A549 (cell line): ENCODE results near the gene CDY2A. TPM values are rescaled to one million over a fixed set of nuclear protein-coding genes. Genes with fewer than 3 reads are reported as not detected.
"Not testable (repeated sequence)": the region's sequence is repeated elsewhere in the genome, so short reads cannot be mapped to it uniquely, and the experiment has no call there.

Source experiments
- ATAC-seq, 2 experiments: fragments of 200-7000 bp in 1 of 2; fragments of >200 bp in 1 of 2; cut with Nextera tagmentation in 1 of 2; cut with Tn5 transposase in 1 of 2; 3 replicates each; pipeline versions ENCODE4 v1.8.0 to v1.9.1; 2018 to 2020; ENCODE audit warnings: mild to moderate bottlenecking in 1 of 2, moderate library complexity in 1 of 2
- CTCF ChIA-PET: fragments of 300-600 bp; sonication (Branson Sonifier 250); formaldehyde crosslinking; extraction: SDS; loops from one replicate; lab custom pipeline; 2021; ENCODE audit warnings: antibody characterized with exemption, inconsistent platforms; lab: Yijun Ruan, JAX
- POLR2A ChIA-PET: fragments of 350-600 bp; formaldehyde crosslinking; extraction: SDS; loops from one replicate; lab custom pipeline; 2021; ENCODE audit warnings: antibody characterized with exemption, inconsistent platforms; lab: Yijun Ruan, JAX
- DNase-seq, 2 experiments: peaks; one replicate each; pipeline versions ENCODE4 v3.0.0 to v3.0.0-alpha.2; 2011 to 2016; ENCODE audit warnings: low read depth in 1 of 2, low spot score in 1 of 2
- FAIRE-seq: peaks from 2 replicates; lab custom pipeline; 2011; peaks lifted over from hg19 to GRCh38; lab: Jason Lieb, UNC
- H3K27ac ChIP-seq, 2 experiments: fragments of >200 bp; sonication (Bioruptor Twin); formaldehyde crosslinking; 3 replicates each; pipeline ENCODE4 v1.5.1; 2016 to 2017
- H3K4me1 ChIP-seq: fragments of >200 bp; sonication (Bioruptor Twin); formaldehyde crosslinking; 3 replicates; pipeline ENCODE4 v1.6.1; 2016
- H3K4me2 ChIP-seq: fragments of >200 bp; sonication (Bioruptor Twin); formaldehyde crosslinking; 3 replicates; pipeline ENCODE4 v1.6.1; 2016
- H3K4me3 ChIP-seq: fragments of >200 bp; sonication (Bioruptor Twin); formaldehyde crosslinking; 3 replicates; pipeline ENCODE4 v1.5.1; 2016
- H3K9me3 ChIP-seq: fragments of >200 bp; sonication (Bioruptor Twin); formaldehyde crosslinking; 3 replicates; pipeline ENCODE4 v1.6.1; 2016
- WGBS: methylation state at CpG from one replicate; pipeline ENCODE4 v1.1.6; 2017; ENCODE audit errors: missing lambda C conversion rate; 5-methylcytosine and 5-hydroxymethylcytosine counted together
- polyA minus RNA-seq: library from RNA; depleted of rRNA, polyadenylated mRNA; stranded (reverse); fragments of >200 nt; gene quantifications from 2 replicates; pipeline ENCODE4 v1.2.3, GENCODE V29; 2011; rRNA and poly(A)+ RNA removed
- polyA plus RNA-seq, 4 experiments: library from polyadenylated mRNA; depleted of rRNA in 3 of 4; stranded (reverse); fragments of >200 nt; fragmentation: RNase III in 1 of 4; extraction: RNeasy Plus Mini Kit Qiagen cat#74134 plus additional on column Dnase treatment in 1 of 4; gene quantifications; 2 replicates in 3 of 4; 3 replicates in 1 of 4; pipeline ENCODE4 v1.2.3, GENCODE V29; 2011 to 2017

CDY2A gene, protein sequence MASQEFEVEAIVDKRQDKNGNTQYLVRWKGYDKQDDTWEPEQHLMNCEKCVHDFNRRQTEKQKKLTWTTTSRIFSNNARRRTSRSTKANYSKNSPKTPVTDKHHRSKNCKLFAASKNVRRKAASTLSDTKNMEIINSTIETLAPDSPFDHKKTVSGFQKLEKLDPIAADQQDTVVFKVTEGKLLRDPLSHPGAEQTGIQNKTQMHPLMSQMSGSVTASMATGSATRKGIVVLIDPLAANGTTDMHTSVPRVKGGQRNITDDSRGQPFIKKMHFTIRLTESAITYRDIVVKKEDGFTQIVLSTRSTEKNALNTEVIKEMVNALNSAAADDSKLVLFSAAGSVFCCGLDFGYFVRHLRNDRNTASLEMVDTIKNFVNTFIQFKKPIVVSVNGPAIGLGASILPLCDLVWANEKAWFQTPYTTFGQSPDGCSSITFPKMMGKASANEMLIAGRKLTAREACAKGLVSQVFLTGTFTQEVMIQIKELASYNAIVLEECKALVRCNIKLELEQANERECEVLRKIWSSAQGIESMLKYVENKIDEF
- polyA plus RNA-seq (2011; rRNA removed) (not detected in 2 replicates), polyA plus RNA-seq (2017; fragmentation: RNase III; extraction: RNeasy Plus Mini Kit Qiagen cat#74134 plus additional on column Dnase treatment) (not detected in 3 replicates), polyA minus RNA-seq (not detected in 2 replicates)
- polyA plus RNA-seq (2012; cell fraction: cytosol; rRNA removed) = not detected in 2 replicates
- polyA plus RNA-seq (2012; cell fraction: nucleus; rRNA removed) = 0.04 TPM in 1 of 2 replicates, not detected in the other

DNA sequence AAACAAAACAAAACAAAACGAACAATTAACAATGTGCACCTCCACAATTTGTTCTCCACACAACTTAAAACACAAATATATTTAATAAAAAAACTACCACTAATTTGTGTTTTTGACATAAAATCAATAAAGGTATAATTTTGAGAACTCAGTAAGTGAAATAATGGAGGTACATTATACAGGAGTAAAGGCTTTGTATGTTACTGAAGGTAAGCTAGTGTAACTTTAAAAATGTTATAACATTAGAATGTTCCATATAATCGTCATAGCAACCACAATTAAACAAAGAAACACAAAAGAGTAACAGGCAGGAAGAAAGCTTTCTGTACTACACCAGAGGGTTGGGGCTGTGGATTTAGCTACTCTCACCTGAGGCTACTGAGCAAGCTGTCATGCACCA lies at the start of gene CDY2A:
TSS of gene CDY2A (plus strand) at position 301 of the 400 bp plus-strand sequence. CDS start 328 bp downstream, outside the sequence.
- POLR2A ChIA-PET, DNase-seq, H3K4me2 ChIP-seq, H3K4me1 ChIP-seq, FAIRE-seq, CTCF ChIA-PET, H3K4me3 ChIP-seq, H3K27ac ChIP-seq, H3K9me3 ChIP-seq, ATAC-seq: not testable (repeated sequence)
- 83% methylated on average over 1 of the region's 2 CpGs for WGBS

DNA sequence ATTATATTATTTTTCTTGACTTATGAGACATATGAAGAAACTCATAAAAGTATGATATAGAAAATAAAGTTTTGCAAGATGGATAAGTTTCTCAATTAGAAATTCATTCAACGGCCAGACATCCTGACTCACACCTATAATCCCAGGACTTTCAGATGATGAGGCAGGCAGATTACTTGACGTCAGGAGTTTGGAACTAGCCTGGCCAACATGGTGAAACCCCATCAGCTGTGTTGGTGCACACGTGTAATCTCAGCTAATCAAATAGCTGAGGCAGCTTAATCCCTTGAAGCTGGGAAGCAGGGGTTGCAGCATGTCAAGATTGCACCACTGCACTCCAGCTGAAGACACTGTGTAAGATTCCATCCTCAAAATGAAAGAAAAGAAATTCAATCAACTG lies 28.0 kb upstream of the CDY2A start:
- DNase-seq, CTCF ChIA-PET, POLR2A ChIA-PET, H3K4me1 ChIP-seq, H3K27ac ChIP-seq, H3K4me3 ChIP-seq, FAIRE-seq, H3K4me2 ChIP-seq, H3K9me3 ChIP-seq, ATAC-seq: not testable (repeated sequence)
- WGBS = no CpG with 5 or more reads among the region's 3 CpGs

DNA sequence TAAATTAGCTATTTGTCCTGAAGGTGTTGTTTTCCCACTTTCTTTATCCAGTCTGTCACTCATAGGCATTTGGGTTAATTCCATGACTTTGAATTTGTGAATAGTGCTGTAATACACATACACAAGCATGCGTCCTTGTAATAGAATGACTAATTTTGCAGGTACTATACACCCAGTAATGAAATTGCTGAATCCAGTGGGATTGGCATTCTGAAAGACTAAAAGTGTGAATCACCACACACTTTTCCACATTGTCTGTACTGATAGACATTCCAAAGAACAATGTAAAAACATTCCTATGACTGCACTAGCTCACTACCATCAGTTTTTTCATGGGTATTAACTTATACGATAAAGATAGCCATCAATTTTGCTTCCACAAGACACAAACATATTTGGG lies 27.3 kb upstream of the CDY2A start:
- CTCF ChIA-PET, H3K27ac ChIP-seq, H3K4me2 ChIP-seq, H3K4me3 ChIP-seq, POLR2A ChIA-PET, H3K4me1 ChIP-seq, ATAC-seq, DNase-seq, H3K9me3 ChIP-seq: not testable (repeated sequence)
- peak; percentile 56 for FAIRE-seq
- WGBS = no CpG with 5 or more reads among the region's 2 CpGs

DNA sequence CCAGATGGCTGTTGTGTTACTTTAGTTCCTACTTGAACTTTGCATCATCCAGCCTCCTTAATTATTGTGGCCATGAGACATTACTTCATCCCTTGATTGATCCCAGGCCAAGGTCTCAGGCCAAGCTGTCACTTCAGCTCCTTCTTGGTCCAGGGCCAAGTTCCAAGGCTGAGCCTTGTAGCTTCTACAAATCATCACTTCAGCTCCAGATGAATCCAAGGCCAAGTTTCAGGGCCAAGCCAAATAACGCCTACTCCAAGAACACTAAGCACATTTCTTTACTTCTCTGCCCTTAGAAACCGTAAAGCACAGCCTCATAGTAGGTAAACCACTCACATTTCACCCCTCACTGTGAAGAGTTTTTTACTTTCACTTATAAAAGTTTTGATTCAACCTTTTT lies 1.7 kb upstream of the CDY2A start:
- H3K27ac ChIP-seq, H3K9me3 ChIP-seq, CTCF ChIA-PET, FAIRE-seq, H3K4me1 ChIP-seq, DNase-seq, H3K4me2 ChIP-seq, ATAC-seq, H3K4me3 ChIP-seq, POLR2A ChIA-PET: not testable (repeated sequence)
- no CpG with 5 or more reads among the region's 2 CpGs for WGBS

DNA sequence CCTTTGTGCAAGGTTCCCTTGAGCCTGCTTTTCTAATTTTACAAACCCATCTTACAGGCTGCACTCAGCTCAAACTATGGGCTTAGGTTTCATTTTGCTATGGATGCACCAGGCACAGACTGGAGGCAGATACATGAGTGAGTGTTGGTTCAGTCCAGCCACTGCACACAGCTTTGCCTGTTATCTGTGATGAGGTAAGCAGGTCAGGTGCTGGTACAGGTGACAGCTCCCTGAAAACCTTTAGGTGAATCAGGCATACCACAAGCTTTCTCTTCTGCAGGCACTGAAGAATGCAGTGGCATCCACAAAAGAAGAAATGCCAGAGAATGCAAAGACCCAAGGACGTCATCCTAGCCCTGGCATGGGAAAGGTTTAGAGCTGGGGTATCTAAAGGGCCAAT lies 3.3 kb downstream of the CDY2A start:
- DNase-seq, H3K4me3 ChIP-seq, ATAC-seq, H3K9me3 ChIP-seq, CTCF ChIA-PET, FAIRE-seq, H3K27ac ChIP-seq, POLR2A ChIA-PET, H3K4me1 ChIP-seq, H3K4me2 ChIP-seq: not testable (repeated sequence)
- no CpG with 5 or more reads among the region's 1 CpG for WGBS

DNA sequence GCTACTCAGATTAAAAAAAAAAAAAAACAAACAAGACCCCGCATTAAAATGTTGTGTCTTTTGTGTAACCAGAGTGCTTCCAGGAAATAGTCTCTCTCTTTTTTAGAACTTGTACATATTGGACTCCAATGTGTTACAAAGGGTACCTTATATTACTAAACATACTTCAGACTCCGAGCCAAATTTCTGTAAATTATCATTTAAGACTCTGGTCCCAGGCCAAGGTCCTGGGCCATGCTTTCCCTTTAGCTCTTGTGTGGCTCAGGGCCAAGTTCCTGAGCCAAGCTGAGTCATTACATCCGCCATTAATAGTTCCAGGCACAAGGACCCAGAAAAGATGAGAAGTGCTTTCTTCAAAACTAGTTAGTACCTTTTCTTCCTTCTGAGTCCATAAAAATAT lies 4.6 kb downstream of the CDY2A start:
- ATAC-seq = peak in 1 of 2 experiments; percentile 24; a peak in 1 of 6 replicates
- FAIRE-seq = not testable (repeated sequence)
- no CpG with 5 or more reads among the region's 3 CpGs for WGBS

DNA sequence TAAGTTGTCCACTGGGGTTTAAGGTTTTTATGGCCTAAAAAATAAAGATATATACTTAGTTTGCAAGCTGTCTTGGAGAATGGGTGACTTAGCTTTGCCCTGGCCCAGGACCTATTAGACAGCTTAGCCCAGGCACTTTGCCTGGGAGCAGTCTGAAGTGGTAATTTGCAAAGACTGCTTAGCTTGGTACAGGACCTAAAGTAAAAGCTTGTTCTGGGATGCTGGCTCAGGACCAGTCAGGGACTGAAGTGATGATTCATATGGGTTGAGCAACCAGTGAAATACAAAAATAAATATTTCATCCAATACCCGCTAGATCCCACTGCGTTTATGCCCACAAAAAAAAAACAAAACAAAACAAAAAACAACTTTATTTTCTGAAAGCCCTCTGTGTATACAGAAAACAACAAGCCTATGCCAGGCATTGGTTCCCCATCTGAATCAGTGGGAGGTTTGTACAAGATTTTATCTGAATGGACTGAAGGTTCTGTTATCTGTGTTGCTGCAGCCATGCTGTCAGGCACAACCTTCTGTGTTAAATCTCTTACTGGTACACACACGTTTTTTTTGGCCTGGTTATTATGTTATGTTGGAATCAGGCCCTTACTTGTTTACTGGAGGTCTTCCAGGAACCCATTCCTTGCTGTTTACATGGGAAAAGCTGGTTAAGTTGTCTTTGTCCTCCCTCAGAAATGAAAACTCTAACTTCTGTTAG lies 8.7 kb downstream of the CDY2A start:
- H3K4me3 ChIP-seq, CTCF ChIA-PET, H3K27ac ChIP-seq, H3K4me1 ChIP-seq, H3K9me3 ChIP-seq, FAIRE-seq, POLR2A ChIA-PET, DNase-seq, H3K4me2 ChIP-seq: not testable (repeated sequence)
- peak; percentile 74 to 86; a peak in 5 of 6 replicates for ATAC-seq
- no CpG with 5 or more reads among the region's 3 CpGs for WGBS

More for the DNA sequence above, 4.6 kb downstream of the CDY2A start:
- CTCF ChIA-PET, H3K4me1 ChIP-seq, POLR2A ChIA-PET, H3K9me3 ChIP-seq, DNase-seq, H3K4me3 ChIP-seq, H3K27ac ChIP-seq, H3K4me2 ChIP-seq: not testable (repeated sequence)

DNA sequence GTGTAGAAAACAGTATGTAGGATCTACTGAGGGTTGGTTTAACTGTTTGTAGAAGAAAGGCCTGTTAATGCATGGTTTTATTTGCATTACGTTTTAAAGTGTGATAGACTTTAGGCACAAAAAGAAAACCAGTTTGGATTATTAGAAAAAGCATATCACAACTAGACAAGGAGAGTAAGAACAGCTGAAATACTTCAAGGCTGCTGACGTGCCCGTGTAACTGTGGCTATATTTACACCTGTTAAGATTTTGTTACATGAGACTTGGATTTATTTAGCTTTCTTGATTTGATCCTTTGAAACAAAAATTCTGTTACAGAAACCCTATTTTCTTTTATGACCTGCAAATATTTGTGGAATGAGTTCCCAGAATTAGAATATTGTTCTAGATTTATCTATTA lies 9.3 kb downstream of the CDY2A start:
- POLR2A ChIA-PET, H3K27ac ChIP-seq, H3K4me1 ChIP-seq, CTCF ChIA-PET, H3K4me3 ChIP-seq, DNase-seq, FAIRE-seq, H3K4me2 ChIP-seq, H3K9me3 ChIP-seq: not testable (repeated sequence)
- WGBS = no CpG with 5 or more reads among the region's 3 CpGs
- ATAC-seq = peak in 1 of 2 experiments; percentile 21; a peak in 3 of 6 replicates

DNA sequence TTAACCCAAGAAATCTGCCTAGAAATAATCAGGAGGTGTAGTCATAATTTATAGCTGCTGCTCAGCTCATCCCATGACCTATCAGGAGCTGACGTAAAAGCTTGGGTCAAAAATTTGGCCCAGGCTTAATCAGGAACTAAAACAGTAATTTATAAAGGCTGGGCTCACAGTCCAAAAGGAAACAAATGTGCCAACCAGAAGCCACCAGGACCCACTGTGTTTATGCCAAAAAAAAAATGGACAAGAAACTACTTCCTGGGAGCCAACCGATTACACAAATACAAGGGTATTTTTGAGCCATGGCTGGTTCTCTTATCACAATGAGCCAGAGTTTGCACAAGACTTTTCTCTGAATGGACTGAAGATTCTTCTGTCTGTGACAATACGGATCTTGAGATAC lies 19.4 kb downstream of the CDY2A start:
- POLR2A ChIA-PET, H3K4me1 ChIP-seq, H3K4me3 ChIP-seq, H3K9me3 ChIP-seq, CTCF ChIA-PET, H3K4me2 ChIP-seq, H3K27ac ChIP-seq, FAIRE-seq, ATAC-seq, DNase-seq: not testable (repeated sequence)
- WGBS = no CpG with 5 or more reads among the region's 3 CpGs

DNA sequence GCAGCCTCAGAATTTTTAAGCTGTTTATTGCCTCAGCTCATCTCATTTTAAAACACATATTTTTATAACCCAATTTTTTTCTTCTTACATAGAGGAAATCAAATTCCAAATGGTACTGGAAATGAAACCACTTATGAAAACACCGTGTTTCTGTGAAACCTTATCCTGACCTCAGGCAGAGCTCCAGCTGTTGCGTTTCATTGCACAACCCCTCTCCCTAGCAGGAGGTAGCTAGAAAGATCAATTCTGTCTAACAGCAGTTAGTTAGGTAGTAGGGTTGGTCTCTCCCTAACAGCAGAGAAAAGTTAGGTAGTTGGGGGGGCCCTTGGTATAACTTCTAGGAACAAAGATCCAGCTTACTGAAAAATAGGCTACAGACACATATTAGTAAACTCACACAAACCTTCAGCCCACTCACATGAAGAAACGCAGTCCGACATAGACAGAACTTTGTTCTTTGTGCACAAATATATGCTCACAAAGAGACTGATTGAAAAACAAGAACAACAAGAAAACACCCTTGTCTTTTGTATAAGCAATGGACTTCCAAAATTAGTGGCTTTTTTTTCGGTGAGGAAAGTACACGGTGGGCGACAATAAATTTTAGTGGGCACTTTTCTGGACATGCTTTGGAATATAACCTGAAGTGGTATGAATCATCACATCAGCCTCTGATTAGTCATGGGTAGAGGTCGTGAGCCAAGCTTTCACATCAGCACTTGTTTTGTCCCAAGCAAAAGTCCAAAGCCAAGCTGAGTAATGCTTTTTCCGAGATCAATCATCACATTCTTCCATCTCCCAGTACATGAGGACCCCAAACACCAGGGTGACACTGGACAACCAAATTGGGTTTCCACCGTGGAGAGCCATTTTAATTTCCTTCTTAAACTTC lies 22.8 kb downstream of the CDY2A start:
- no CpG with 5 or more reads among the region's 10 CpGs for WGBS
- FAIRE-seq, POLR2A ChIA-PET, H3K4me2 ChIP-seq, H3K27ac ChIP-seq, H3K9me3 ChIP-seq, H3K4me3 ChIP-seq, CTCF ChIA-PET, DNase-seq, H3K4me1 ChIP-seq: not testable (repeated sequence)
- ATAC-seq = peak; percentile 95 to 97
